Endothelial cell of umbilical vein (primary cell): ENCODE results near the gene FANCE. TPM values are rescaled to one million over a fixed set of nuclear protein-coding genes. Genes with fewer than 3 reads are reported as not detected.

Experiments
- BruUV-seq: library from RNA; stranded (reverse); fragments of 400-500 nt; replicated peaks from 2 replicates; lab custom pipeline; 2021; lab: Mats Ljungman, UMichigan
- CTCF ChIA-PET: fragments of 300-600, 350-600 bp; sonication (Branson Sonifier 250); formaldehyde crosslinking; loops from one replicate; lab custom pipeline; 2021; ENCODE audit warnings: antibody characterized with exemption, inconsistent platforms; lab: Charles Lee
- POLR2A ChIA-PET: fragments of 300-600, 350-600 bp; sonication (Branson Sonifier 250); formaldehyde crosslinking; loops from one replicate; lab custom pipeline; 2021; ENCODE audit warnings: antibody characterized with exemption, inconsistent platforms; lab: Charles Lee
- DNase-seq: peaks from one replicate; pipeline ENCODE4 v3.0.0-alpha.2; 2011; ENCODE audit warnings: low read depth, low spot score
- FAIRE-seq: peaks from 2 replicates; lab custom pipeline; 2011; peaks lifted over from hg19 to GRCh38; lab: Jason Lieb, UNC
- H2AFZ ChIP-seq: 2 replicates; pipeline ENCODE4 v1.6.0; 2012; ENCODE audit warnings: low read depth, low read length, control low read depth, inconsistent platforms
- H3K27ac ChIP-seq: 2 replicates; pipeline ENCODE4 v1.5.1; 2011; ENCODE audit warnings: low read depth, mild to moderate bottlenecking, control low read depth, low read length, moderate library complexity; ENCODE audit not compliant: insufficient read depth
- H3K27me3 ChIP-seq, 2 experiments: 2 replicates each; pipeline versions ENCODE4 v1.6.0 to v1.6.1; 2011; ENCODE audit warnings: low read length in 2 of 2, mixed read lengths in 1 of 2; ENCODE audit not compliant: control insufficient read depth in 2 of 2, insufficient read depth in 2 of 2
- H3K36me3 ChIP-seq, 2 experiments: 2 replicates in 1 of 2; 3 replicates in 1 of 2; pipeline ENCODE4 v1.5.1; 2011; ENCODE audit warnings: low read length in 2 of 2, mild to moderate bottlenecking in 1 of 2, moderate library complexity in 1 of 2; ENCODE audit not compliant: control insufficient read depth in 2 of 2, insufficient read depth in 2 of 2; ENCODE audit errors: extremely low read depth in 1 of 2
- H3K4me1 ChIP-seq: 3 replicates; pipeline ENCODE4 v1.5.1; 2011; ENCODE audit warnings: mild to moderate bottlenecking, low read length; ENCODE audit not compliant: control insufficient read depth, insufficient read depth; ENCODE audit errors: extremely low read depth
- H3K4me2 ChIP-seq: 2 replicates; pipeline ENCODE4 v1.6.1; 2011; ENCODE audit warnings: low read length, control low read depth, mixed read lengths; ENCODE audit not compliant: insufficient read depth
- H3K4me3 ChIP-seq, 3 experiments: fragments of 200-600 bp in 1 of 3; sonication (generic), shearing (Covaris generic) in 1 of 3; replicated peaks in 1 of 3; 2 replicates each; pipeline ENCODE4 v1.5.1; 2011 to 2016; ENCODE audit warnings: control low read depth in 3 of 3, low read length in 3 of 3, mild to moderate bottlenecking in 2 of 3, inconsistent platforms in 1 of 3, low read depth in 1 of 3, moderate library complexity in 1 of 3; ENCODE audit not compliant: insufficient read depth in 1 of 3
- H3K79me2 ChIP-seq: 2 replicates; pipeline ENCODE4 v1.6.0; 2012; ENCODE audit warnings: low read length, inconsistent platforms; ENCODE audit not compliant: control insufficient read depth, insufficient read depth
- H3K9ac ChIP-seq: replicated peaks from 2 replicates; pipeline ENCODE3; 2011; ENCODE audit warnings: low read length, control low read depth; ENCODE audit not compliant: insufficient read depth; ENCODE audit errors: extremely low read depth
- H3K9me1 ChIP-seq: replicated peaks from 3 replicates; pipeline ENCODE4 v1.6.0; 2011; ENCODE audit warnings: mild to moderate bottlenecking, low read length; ENCODE audit not compliant: control insufficient read depth, insufficient read depth; ENCODE audit errors: extremely low read depth
- H3K9me3 ChIP-seq: replicated peaks from 2 replicates; pipeline ENCODE4 v1.5.1; 2012; ENCODE audit warnings: low read length, inconsistent platforms; ENCODE audit not compliant: control insufficient read depth, insufficient read depth
- H4K20me1 ChIP-seq: replicated peaks from 2 replicates; pipeline ENCODE3; 2011; ENCODE audit warnings: mild to moderate bottlenecking, low read length; ENCODE audit not compliant: control insufficient read depth, insufficient read depth; ENCODE audit errors: extremely low read depth
- CTCF ChIP-seq, 2 donors: IDR thresholded peaks; 1 replicate in 1 of 2; 2 replicates in 1 of 2; pipeline ENCODE4 v1.5.1; 2011; ENCODE audit warnings: low read length in 2 of 2, mild to moderate bottlenecking in 2 of 2, moderate library complexity in 2 of 2, control low read depth in 1 of 2, inconsistent platforms in 1 of 2, low read depth in 1 of 2; ENCODE audit not compliant: insufficient read depth in 1 of 2; ENCODE audit errors: extremely low read depth in 1 of 2
- EZH2 ChIP-seq: IDR thresholded peaks from 2 replicates; pipeline ENCODE4 v1.6.1; 2012; ENCODE audit warnings: borderline replicate concordance, low read depth, mild to moderate bottlenecking, moderate library complexity, low read length, inconsistent platforms; ENCODE audit not compliant: severe bottlenecking
- FOS ChIP-seq: IDR thresholded peaks from 2 replicates; pipeline ENCODE4 v1.6.1; 2011; ENCODE audit warnings: mild to moderate bottlenecking, low read length, moderate library complexity, borderline replicate concordance; ENCODE audit not compliant: insufficient read depth
- GATA2 ChIP-seq: IDR thresholded peaks from 2 replicates; pipeline ENCODE4 v1.7.0; 2011; ENCODE audit warnings: low read depth, mild to moderate bottlenecking, moderate library complexity, mixed read lengths, low read length; ENCODE audit not compliant: insufficient read length, insufficient read depth
- JUN ChIP-seq: IDR thresholded peaks from 2 replicates; pipeline ENCODE4 v1.6.1; 2011; ENCODE audit warnings: borderline replicate concordance, low read depth; ENCODE audit not compliant: insufficient read length, insufficient read depth
- MAX ChIP-seq: IDR thresholded peaks from 2 replicates; pipeline ENCODE4 v1.6.1; 2011; ENCODE audit not compliant: insufficient read depth, insufficient read length
- MYC ChIP-seq: IDR thresholded peaks from one replicate; pipeline ENCODE4 v1.6.1; 2011; ENCODE audit warnings: mild to moderate bottlenecking, low read depth, low read length
- POLR2A ChIP-seq: IDR thresholded peaks from 2 replicates; pipeline ENCODE4 v1.6.1; 2012; ENCODE audit warnings: low read depth, mild to moderate bottlenecking, control low read depth, low read length
- POLR2AphosphoS5 ChIP-seq: IDR thresholded peaks from 2 replicates; pipeline ENCODE4 v1.6.1; 2012; ENCODE audit warnings: low read depth, mild to moderate bottlenecking, control low read depth, low read length, moderate library complexity; ENCODE audit not compliant: insufficient read depth
- dilution Hi-C: fragments of 300-500 bp; cut with MboI; formaldehyde crosslinking; loops from one replicate; pipeline ENCODE4 v1.15.0; 2019; ENCODE audit warnings: low sequenced_read_pairs; ENCODE audit not compliant: extremely low pct_ligation_motif_present
- intact Hi-C: fragments of 100-400 bp; cut with micrococcal nuclease; formaldehyde crosslinking; loops from one replicate; pipeline ENCODE4 v1.10.0; 2022
- polyA plus RNA-seq, 4 experiments: library from polyadenylated mRNA; depleted of rRNA in 3 of 4; stranded (reverse) in 3 of 4; unstranded in 1 of 4; fragments of >200 nt; gene quantifications; 2 replicates each; pipeline versions ENCODE4 v1.2.1 to v1.2.3, GENCODE V29; 2011 to 2012; ENCODE audit warnings: missing spikeins in 1 of 4
- total RNA-seq: library from RNA; stranded (reverse); gene quantifications from 2 replicates; pipeline ENCODE4 v1.2.3, GENCODE V29; 2021

FANCE gene
- total and polyA plus RNA-seq, 2 donors (not counting 3 experiments of a cell fraction or from before 2014, with no cell fraction given) = 9.1 to 12.7 TPM

DNA sequence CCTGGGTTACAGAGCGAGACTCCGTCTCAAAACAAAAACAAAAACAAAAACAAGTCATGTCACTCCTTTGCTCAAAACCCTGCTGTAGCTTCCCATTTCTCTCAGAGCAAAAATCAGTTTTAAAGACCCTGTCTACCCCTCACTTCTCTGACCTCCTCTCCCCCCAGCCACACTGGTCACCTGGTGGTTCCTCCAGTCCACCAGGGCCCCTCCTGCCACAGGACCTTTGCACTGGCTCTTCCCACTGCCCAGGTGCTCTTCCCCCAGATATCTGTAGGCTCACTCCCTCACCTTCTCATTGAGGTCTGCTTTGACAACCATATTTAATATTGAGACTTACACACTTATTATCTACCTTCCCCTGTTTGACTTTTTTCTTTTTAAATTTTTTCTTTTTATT lies 49.6 kb downstream of the FANCE start:
- Histone ChIP-seq H3K9ac (no peak overlapping the region), H3K4me3 (no peak overlapping the region), H3K4me2 (no peak overlapping the region), H3K27ac (no peak overlapping the region), H3K36me3 (no peaks in the 10 kb centered on the region), H4K20me1 (no peaks in the 10 kb centered on the region), H3K9me3 (no peaks in the 10 kb centered on the region), H2AFZ (no peak overlapping the region), H3K9me1 (no peaks in the 10 kb centered on the region), H3K79me2 (no peaks in the 10 kb centered on the region), H3K27me3 (peaks cover 4 to 23% of the 10 kb centered on the region in 2 experiments), H3K4me1 (peaks cover 4% of the 10 kb centered on the region)
- BruUV-seq = no TSS peak
- dilution Hi-C loops (no loop called here), intact Hi-C loops (no loop called here)
- POLR2A ChIA-PET = no interaction called here
- CTCF ChIA-PET = no interaction called here
- no peak for TF ChIP-seq CTCF (IDR thresholded peaks at IDR 0.05; ENCODE audit: extremely low read depth in 1 of 2, insufficient read depth in 1 of 2, low read depth in 1 of 2, low read length in 2 of 2)
- TF ChIP-seq GATA2 = no peak
- no peak for TF ChIP-seq EZH2
- no peak for TF ChIP-seq FOS
- no peak for TF ChIP-seq POLR2AphosphoS5
- TF ChIP-seq JUN = no peak
- TF ChIP-seq MAX = no peak
- no peak for TF ChIP-seq MYC
- no peak for TF ChIP-seq POLR2A
- DNase-seq (no peak), FAIRE-seq (no peak)
